Neural cell (in vitro differentiated cells): ENCODE results near the gene TMEM9. TPM values are rescaled to one million over a fixed set of nuclear protein-coding genes. Genes with fewer than 3 reads are reported as not detected.
A peak's percentile ranks its signal among the peaks of the same experiment; 100 is the strongest.

Experiments
- H2AFZ ChIP-seq: fragments of 200-600, 300-800 bp; sonication (generic), shearing (Covaris generic); 2 replicates; pipeline ENCODE4 v1.6.0; 2014; ENCODE audit warnings: low read depth, mild to moderate bottlenecking, antibody characterized with exemption, low read length, moderate library complexity
- H3F3A ChIP-seq: fragments of 200-600 bp; shearing (Covaris generic); 2 replicates; pipeline ENCODE4 v1.6.1; 2016; ENCODE audit warnings: mild to moderate bottlenecking, moderate library complexity, mixed read lengths, antibody characterized with exemption, low read length; ENCODE audit not compliant: insufficient read depth, poor library complexity, severe bottlenecking
- H3K27ac ChIP-seq: fragments of 200-600, 300-800 bp; sonication (generic), shearing (Covaris generic); 2 replicates; pipeline ENCODE4 v1.5.1; 2014; ENCODE audit warnings: mild to moderate bottlenecking, low read length, moderate library complexity
- H3K27me3 ChIP-seq: fragments of 300-800, 200-600 bp; sonication (generic), shearing (Covaris generic); 2 replicates; pipeline ENCODE4 v1.6.0; 2014; ENCODE audit warnings: mild to moderate bottlenecking, low read depth, low read length, moderate library complexity; ENCODE audit not compliant: insufficient read depth
- H3K36me3 ChIP-seq: fragments of 300-800, 200-600 bp; sonication (generic), shearing (Covaris generic); 2 replicates; pipeline ENCODE4 v1.5.1; 2014; ENCODE audit warnings: mild to moderate bottlenecking, antibody characterized with exemption, low read length, moderate library complexity; ENCODE audit not compliant: insufficient read depth
- H3K4me2 ChIP-seq: fragments of 300-800, 200-600 bp; sonication (generic), shearing (Covaris generic); 2 replicates; pipeline ENCODE4 v1.6.0; 2014; ENCODE audit warnings: mild to moderate bottlenecking, low read length
- H3K4me3 ChIP-seq: fragments of 300-800, 200-600 bp; sonication (generic), shearing (Covaris generic); 2 replicates; pipeline ENCODE4 v1.5.1; 2014; ENCODE audit warnings: mild to moderate bottlenecking, low read length, moderate library complexity
- H3K79me2 ChIP-seq: fragments of 200-600 bp; shearing (Covaris generic); replicated peaks from 2 replicates; pipeline ENCODE4 v1.6.0; 2014; ENCODE audit warnings: mild to moderate bottlenecking, low read length, moderate library complexity; ENCODE audit not compliant: insufficient read depth
- H3K9ac ChIP-seq: fragments of 300-800, 200-600 bp; sonication (generic), shearing (Covaris generic); 2 replicates; pipeline ENCODE4 v1.6.1; 2016; ENCODE audit warnings: mild to moderate bottlenecking, low read length, mixed read lengths
- H3K9me2 ChIP-seq: fragments of 200-600 bp; shearing (Covaris generic); 2 replicates; pipeline ENCODE4 v1.6.1; 2016; ENCODE audit warnings: mild to moderate bottlenecking, low read length, mixed read lengths; ENCODE audit not compliant: insufficient read depth
- H3K9me3 ChIP-seq: fragments of 200-600, 300-800 bp; sonication (generic), shearing (Covaris generic); 2 replicates; pipeline ENCODE4 v1.6.1; 2016; ENCODE audit warnings: mild to moderate bottlenecking, mixed run types, low read length, moderate library complexity, mixed read lengths
- H4K20me1 ChIP-seq: fragments of 200-600 bp; shearing (Covaris generic); 2 replicates; pipeline ENCODE4 v1.6.1; 2016; ENCODE audit warnings: mild to moderate bottlenecking, mixed run types; ENCODE audit not compliant: insufficient read depth
- EP300 ChIP-seq: fragments of 450-650 bp; conservative IDR thresholded peaks from 2 replicates; pipeline ENCODE4 v1.6.1; 2014; ENCODE audit warnings: antibody characterized with exemption, mild to moderate bottlenecking, moderate library complexity; ENCODE audit not compliant: poor library complexity, severe bottlenecking
- EZH2 ChIP-seq: fragments of 200-600, 300-800 bp; shearing (Covaris generic), sonication (generic); IDR thresholded peaks from 2 replicates; pipeline ENCODE4 v1.6.1; 2014; ENCODE audit warnings: antibody characterized with exemption, low read length, borderline replicate concordance, mild to moderate bottlenecking; ENCODE audit not compliant: insufficient read depth, poor library complexity, severe bottlenecking
- MXI1 ChIP-seq: fragments of 450-650 bp; conservative IDR thresholded peaks from 2 replicates; pipeline ENCODE4 v1.6.1; 2014; ENCODE audit warnings: antibody characterized with exemption, mild to moderate bottlenecking; ENCODE audit not compliant: poor library complexity, severe bottlenecking
- POLR2AphosphoS5 ChIP-seq: IDR thresholded peaks from 2 replicates; pipeline ENCODE4 v1.6.1; 2012
- RAD21 ChIP-seq: fragments of 450-650 bp; conservative IDR thresholded peaks from 2 replicates; pipeline ENCODE4 v1.6.1; 2014; ENCODE audit warnings: antibody characterized with exemption, mild to moderate bottlenecking, moderate library complexity
- SMC3 ChIP-seq: fragments of 450-650 bp; conservative IDR thresholded peaks from 2 replicates; pipeline ENCODE4 v1.6.1; 2014; ENCODE audit warnings: antibody characterized with exemption, mild to moderate bottlenecking, moderate library complexity; ENCODE audit not compliant: poor library complexity
- TAF1 ChIP-seq: IDR thresholded peaks from 2 replicates; pipeline ENCODE4 v1.6.1; 2012; ENCODE audit warnings: low read depth
- polyA plus RNA-seq: library from polyadenylated mRNA; depleted of rRNA; stranded (reverse); fragments of >200 nt; gene quantifications from 2 replicates; pipeline ENCODE4 v1.2.3, GENCODE V29; 2014
- TF ChIP-seq, protein P1 (sequence below): fragments of 450-650 bp; IDR thresholded peaks from 2 replicates; pipeline ENCODE4 v1.5.1; 2014; ENCODE audit warnings: antibody characterized with exemption, mild to moderate bottlenecking, moderate library complexity; ENCODE audit not compliant: poor library complexity, severe bottlenecking
- TF ChIP-seq, protein P2 (sequence below): IDR thresholded peaks from 2 replicates; pipeline ENCODE4 v1.6.1; 2012; ENCODE audit warnings: borderline replicate concordance

Gene TMEM9
- polyA plus RNA-seq, 1 donor from 2014 or later: 182 TPM

DNA sequence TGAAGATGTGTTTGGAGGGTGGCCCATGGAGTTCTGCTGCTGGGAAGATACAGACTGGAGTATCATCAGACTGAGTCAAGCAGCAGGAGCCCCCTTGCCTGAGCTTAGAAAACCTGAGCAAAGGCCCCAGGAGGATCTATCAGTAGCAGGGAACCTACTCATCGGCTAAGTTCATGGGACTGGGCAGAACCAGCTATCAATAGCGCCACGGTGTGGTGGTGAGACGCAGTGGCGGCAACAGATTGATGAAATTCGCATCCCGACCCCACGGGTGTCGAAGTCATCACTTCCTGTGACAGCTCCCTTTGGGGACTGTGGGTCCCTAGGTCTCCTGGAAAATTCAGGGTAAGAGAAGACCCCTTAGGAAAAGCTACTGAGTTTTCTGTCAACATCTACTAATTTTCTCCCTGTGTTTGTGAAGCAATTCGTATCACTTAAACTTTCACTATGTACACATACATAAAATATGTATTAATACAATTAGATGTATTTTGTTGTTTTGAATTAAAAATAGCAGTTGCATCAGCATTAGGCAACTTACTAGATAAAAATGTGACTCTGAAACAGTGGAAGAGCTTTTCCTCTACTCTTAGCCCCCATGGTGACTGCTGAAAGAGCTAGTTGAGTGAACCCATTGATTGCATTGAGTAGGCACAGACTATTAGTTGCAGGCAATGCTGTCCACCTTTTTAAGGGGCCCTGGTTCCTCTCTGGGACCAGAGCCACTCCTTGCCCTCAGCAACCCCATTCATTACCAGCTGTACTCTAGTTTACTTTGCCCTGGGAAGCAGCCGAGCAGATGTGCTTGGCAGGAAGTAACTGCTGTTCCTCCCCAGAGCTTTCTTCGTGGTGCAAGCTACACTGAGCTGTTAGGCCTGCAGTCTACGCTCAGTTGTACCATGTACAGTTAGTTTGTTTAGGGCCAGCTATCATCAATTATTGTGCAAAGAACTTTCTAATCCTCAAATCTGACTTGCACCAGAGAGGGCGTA, 34.8 kb downstream of the TMEM9 start:
- no peaks in the 10 kb centered on the region for H3K9me2 ChIP-seq
- no peaks in the 10 kb centered on the region for H3K9me3 ChIP-seq
- no peak overlapping the region for H2AFZ ChIP-seq
- no peaks in the 10 kb centered on the region for H3K79me2 ChIP-seq
- no peaks in the 10 kb centered on the region for H3F3A ChIP-seq
- H3K9ac ChIP-seq: no peak overlapping the region
- no peak overlapping the region for H3K27ac ChIP-seq
- no peak overlapping the region for H3K4me3 ChIP-seq
- no peaks in the 10 kb centered on the region for H4K20me1 ChIP-seq
- no peaks in the 10 kb centered on the region for H3K36me3 ChIP-seq
- TF ChIP-seq, protein P1, sequence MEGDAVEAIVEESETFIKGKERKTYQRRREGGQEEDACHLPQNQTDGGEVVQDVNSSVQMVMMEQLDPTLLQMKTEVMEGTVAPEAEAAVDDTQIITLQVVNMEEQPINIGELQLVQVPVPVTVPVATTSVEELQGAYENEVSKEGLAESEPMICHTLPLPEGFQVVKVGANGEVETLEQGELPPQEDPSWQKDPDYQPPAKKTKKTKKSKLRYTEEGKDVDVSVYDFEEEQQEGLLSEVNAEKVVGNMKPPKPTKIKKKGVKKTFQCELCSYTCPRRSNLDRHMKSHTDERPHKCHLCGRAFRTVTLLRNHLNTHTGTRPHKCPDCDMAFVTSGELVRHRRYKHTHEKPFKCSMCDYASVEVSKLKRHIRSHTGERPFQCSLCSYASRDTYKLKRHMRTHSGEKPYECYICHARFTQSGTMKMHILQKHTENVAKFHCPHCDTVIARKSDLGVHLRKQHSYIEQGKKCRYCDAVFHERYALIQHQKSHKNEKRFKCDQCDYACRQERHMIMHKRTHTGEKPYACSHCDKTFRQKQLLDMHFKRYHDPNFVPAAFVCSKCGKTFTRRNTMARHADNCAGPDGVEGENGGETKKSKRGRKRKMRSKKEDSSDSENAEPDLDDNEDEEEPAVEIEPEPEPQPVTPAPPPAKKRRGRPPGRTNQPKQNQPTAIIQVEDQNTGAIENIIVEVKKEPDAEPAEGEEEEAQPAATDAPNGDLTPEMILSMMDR: peak; percentile 69
- TF ChIP-seq POLR2AphosphoS5 (no peak), TAF1 (no peak), EP300 (no peak), MXI1 (no peak), EZH2 (no peak), RAD21 (peak; percentile 75), SMC3 (peak; percentile 75)
- TF ChIP-seq, protein P2, sequence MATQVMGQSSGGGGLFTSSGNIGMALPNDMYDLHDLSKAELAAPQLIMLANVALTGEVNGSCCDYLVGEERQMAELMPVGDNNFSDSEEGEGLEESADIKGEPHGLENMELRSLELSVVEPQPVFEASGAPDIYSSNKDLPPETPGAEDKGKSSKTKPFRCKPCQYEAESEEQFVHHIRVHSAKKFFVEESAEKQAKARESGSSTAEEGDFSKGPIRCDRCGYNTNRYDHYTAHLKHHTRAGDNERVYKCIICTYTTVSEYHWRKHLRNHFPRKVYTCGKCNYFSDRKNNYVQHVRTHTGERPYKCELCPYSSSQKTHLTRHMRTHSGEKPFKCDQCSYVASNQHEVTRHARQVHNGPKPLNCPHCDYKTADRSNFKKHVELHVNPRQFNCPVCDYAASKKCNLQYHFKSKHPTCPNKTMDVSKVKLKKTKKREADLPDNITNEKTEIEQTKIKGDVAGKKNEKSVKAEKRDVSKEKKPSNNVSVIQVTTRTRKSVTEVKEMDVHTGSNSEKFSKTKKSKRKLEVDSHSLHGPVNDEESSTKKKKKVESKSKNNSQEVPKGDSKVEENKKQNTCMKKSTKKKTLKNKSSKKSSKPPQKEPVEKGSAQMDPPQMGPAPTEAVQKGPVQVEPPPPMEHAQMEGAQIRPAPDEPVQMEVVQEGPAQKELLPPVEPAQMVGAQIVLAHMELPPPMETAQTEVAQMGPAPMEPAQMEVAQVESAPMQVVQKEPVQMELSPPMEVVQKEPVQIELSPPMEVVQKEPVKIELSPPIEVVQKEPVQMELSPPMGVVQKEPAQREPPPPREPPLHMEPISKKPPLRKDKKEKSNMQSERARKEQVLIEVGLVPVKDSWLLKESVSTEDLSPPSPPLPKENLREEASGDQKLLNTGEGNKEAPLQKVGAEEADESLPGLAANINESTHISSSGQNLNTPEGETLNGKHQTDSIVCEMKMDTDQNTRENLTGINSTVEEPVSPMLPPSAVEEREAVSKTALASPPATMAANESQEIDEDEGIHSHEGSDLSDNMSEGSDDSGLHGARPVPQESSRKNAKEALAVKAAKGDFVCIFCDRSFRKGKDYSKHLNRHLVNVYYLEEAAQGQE: no peak
- no peak overlapping the region for H3K4me2 ChIP-seq
- no peaks in the 10 kb centered on the region for H3K27me3 ChIP-seq

DNA sequence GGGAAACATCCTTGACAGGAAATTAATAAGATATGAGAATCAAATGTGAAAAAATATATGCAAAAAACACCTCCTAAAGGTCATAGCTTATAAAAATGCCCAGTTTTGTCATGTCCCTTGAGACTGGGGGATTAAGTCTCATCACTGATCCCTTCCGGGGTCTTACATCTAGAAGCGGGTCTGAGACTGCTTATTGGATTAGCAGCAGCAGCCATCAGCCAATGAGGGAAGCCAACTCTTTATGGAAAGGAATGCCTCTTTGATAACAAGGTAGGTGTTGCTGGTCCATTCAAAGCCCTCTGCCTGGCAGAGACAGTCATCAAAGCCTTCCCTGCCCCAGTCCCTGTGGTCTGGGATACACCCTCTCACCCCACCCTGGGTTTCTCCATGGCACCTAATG, 38.2 kb downstream of the TMEM9 start:
- no peaks in the 10 kb centered on the region for H3K9me2 ChIP-seq
- H3F3A ChIP-seq: no peaks in the 10 kb centered on the region

More for the DNA sequence above, 38.2 kb downstream of the TMEM9 start:
- TF ChIP-seq MXI1: no peak
- TF ChIP-seq RAD21: no peak
- no peak for TF ChIP-seq TAF1
- TF ChIP-seq, protein P1: no peak
- TF ChIP-seq, protein P2: no peak
- TF ChIP-seq EP300: no peak
- no peak for TF ChIP-seq POLR2AphosphoS5
- TF ChIP-seq EZH2: no peak
- TF ChIP-seq SMC3: no peak
- Histone ChIP-seq H2AFZ (no peak overlapping the region), H3K27ac (no peak overlapping the region), H3K79me2 (no peaks in the 10 kb centered on the region), H3K27me3 (no peaks in the 10 kb centered on the region), H3K4me2 (no peak overlapping the region), H3K9ac (no peak overlapping the region), H3K36me3 (no peaks in the 10 kb centered on the region), H3K4me3 (no peak overlapping the region), H3K9me3 (no peaks in the 10 kb centered on the region), H4K20me1 (no peaks in the 10 kb centered on the region)
